Spleen (tissue), 11 donors: ENCODE measurements around the gene VRK1. TPM values are rescaled to one million over a fixed set of nuclear protein-coding genes. Genes with fewer than 3 reads are reported as not detected.

Experiments used
- DNase-seq: peaks from one replicate; pipeline ENCODE4 v3.0.0-alpha.2; 2020
- H3K27ac ChIP-seq, 8 donors: fragments of 200-600 bp; sonication (generic) in 7 of 8; 1 replicate in 4 of 8; 2 replicates in 4 of 8; pipeline versions ENCODE4 v1.5.0 to v1.8.0; 2016 to 2021; ENCODE audit warnings: inconsistent platforms in 4 of 8, mild to moderate bottlenecking in 4 of 8, moderate library complexity in 1 of 8
- H3K27me3 ChIP-seq, 7 donors: fragments of 200-600 bp; sonication (generic) in 6 of 7; replicated peaks in 1 of 7; 1 replicate in 4 of 7; 2 replicates in 3 of 7; pipeline versions ENCODE4 v1.5.0 to v1.8.0; 2016 to 2021; ENCODE audit warnings: inconsistent platforms in 3 of 7, mild to moderate bottlenecking in 1 of 7
- H3K36me3 ChIP-seq, 6 donors: fragments of 200-600 bp; sonication (generic) in 5 of 6; 1 replicate in 4 of 6; 2 replicates in 2 of 6; pipeline versions ENCODE4 v1.5.0 to v1.8.0; 2016 to 2021; ENCODE audit warnings: inconsistent platforms in 2 of 6
- H3K4me1 ChIP-seq, 6 donors: fragments of 200-600 bp; sonication (generic) in 5 of 6; 1 replicate in 3 of 6; 2 replicates in 3 of 6; pipeline versions ENCODE4 v1.5.0 to v1.8.0; 2016 to 2021; ENCODE audit warnings: inconsistent platforms in 3 of 6
- H3K4me3 ChIP-seq, 8 donors: fragments of 200-600 bp; sonication (generic) in 7 of 8; 1 replicate in 4 of 8; 2 replicates in 4 of 8; pipeline versions ENCODE4 v1.5.0 to v1.8.0; 2016 to 2021; ENCODE audit warnings: inconsistent platforms in 4 of 8, mild to moderate bottlenecking in 4 of 8, moderate library complexity in 2 of 8
- H3K9me3 ChIP-seq, 8 donors: fragments of 200-600 bp; sonication (generic) in 7 of 8; 1 replicate in 4 of 8; 2 replicates in 4 of 8; pipeline versions ENCODE4 v1.5.0 to v1.8.0; 2016 to 2021; ENCODE audit warnings: inconsistent platforms in 4 of 8
- CTCF ChIP-seq, 11 experiments: fragments of 200-600 bp in 7 of 11; fragments of 450-650 bp in 4 of 11; sonication (generic) in 4 of 11; IDR thresholded peaks in 8 of 11; conservative IDR thresholded peaks in 3 of 11; 1 replicate in 7 of 11; 2 replicates in 4 of 11; pipeline versions ENCODE4 v1.4.0 to v1.8.0; 2016 to 2021; ENCODE audit warnings: antibody characterized with exemption in 11 of 11, inconsistent platforms in 4 of 11, mild to moderate bottlenecking in 1 of 11
- POLR2A ChIP-seq, 3 donors: fragments of 450-650 bp; IDR thresholded peaks; one replicate each; pipeline ENCODE4 v1.5.1; 2017; ENCODE audit warnings: antibody characterized with exemption in 3 of 3, mild to moderate bottlenecking in 1 of 3
- POLR2AphosphoS5 ChIP-seq, 3 donors: sonication (generic); formaldehyde crosslinking; IDR thresholded peaks; one replicate each; pipeline ENCODE4 v1.5.1; 2017; ENCODE audit warnings: antibody characterized with exemption in 3 of 3
- WGBS, 5 donors: extraction: QIAGEN DNeasy Blood & Tissue Kit in 3 of 5; methylation state at CpG; one replicate each; pipeline versions ENCODE4 v1.1.5 to v1.1.7; 2013 to 2018; 5-methylcytosine and 5-hydroxymethylcytosine counted together
- intact Hi-C: fragments of 100-400 bp; cut with DNase I; formaldehyde crosslinking; loops from one replicate; pipeline ENCODE4 v1.15.0; 2023; ENCODE audit warnings: low total_unique reads
- polyA plus RNA-seq, 3 donors: library from polyadenylated mRNA; stranded (reverse); fragments of 200-250 nt; gene quantifications; one replicate each; pipeline ENCODE4 v1.2.1, GENCODE V29; 2013
- total RNA-seq, 7 donors: library from RNA; depleted of rRNA in 3 of 7; stranded (reverse); fragments of >200 nt in 3 of 7; fragmentation: NEBNext Ultra II Directional in 4 of 7; extraction: Animal tissue kit (Norgen Biotek cat#: 25700) in 4 of 7; gene quantifications; one replicate each; pipeline versions ENCODE4 v1.1.0 to v1.2.1, GENCODE V29; 2016 to 2021
- donor health status: healthy with polysubstance abuse.
- donor health status: DM: no; HTN: no; CAD: no; lungs with moderate emphysema.
- donor health status: DM: no; HTN: no; CAD: no.
- donor health status: Bipolar disorder and iron deficiency.
- donor health status: healthy.
- donor health status: DM: no; HTN: no; CAD: no.
- donor health status: DM: yes; HTN: yes; CAD: no.

VRK1 gene
- total and polyA plus RNA-seq, 10 donors: 16.1 to 48.5 (median 29.4) TPM

GRCh38 chr14:96802963-96803362 lies 5.8 kb downstream of the VRK1 start:
- TF ChIP-seq POLR2A (IDR thresholded peaks at IDR 0.05): no peak
- TF ChIP-seq CTCF (IDR thresholded peaks at IDR 0.05 in 8 of 11, conservative IDR thresholded peaks at IDR 0.05 in 3 of 11): no peak
- TF ChIP-seq POLR2AphosphoS5 (IDR thresholded peaks at IDR 0.05): no peak
- H3K4me3 ChIP-seq: no peak overlapping the region
- H3K36me3 ChIP-seq: no peaks in the 10 kb centered on the region
- WGBS, 5 donors: 96 to 99% (median 98%) methylated on average over 5 of the region's 5 CpGs
- DNase-seq: no peak
- no peak overlapping the region for H3K27ac ChIP-seq
- peaks cover 13 to 87% (median 22%) of the 10 kb centered on the region in 6 donors for H3K4me1 ChIP-seq
- intact Hi-C loops: no loop called here
- H3K9me3 ChIP-seq: no peaks in the 10 kb centered on the region
- H3K27me3 ChIP-seq: no peaks in the 10 kb centered on the region

GRCh38 chr14:96803958-96804357 lies 6.8 kb downstream of the VRK1 start:
- Histone ChIP-seq H3K9me3 (no peaks in the 10 kb centered on the region), H3K36me3 (no peaks in the 10 kb centered on the region), H3K4me3 (peak overlapping the region in 2 of 8 donors; percentile 8 to 33), H3K27me3 (no peaks in the 10 kb centered on the region), H3K27ac (peak overlapping the region in 3 of 8 donors; percentile 10 to 46 (median 16)), H3K4me1 (peaks cover 3 to 77% (median 13%) of the 10 kb centered on the region in 6 donors)
- TF ChIP-seq CTCF (IDR thresholded peaks at IDR 0.05 in 8 of 11, conservative IDR thresholded peaks at IDR 0.05 in 3 of 11) (no peak), POLR2AphosphoS5 (IDR thresholded peaks at IDR 0.05) (no peak), POLR2A (IDR thresholded peaks at IDR 0.05) (no peak)
- 44 to 66% (median 53%) methylated on average over 2 of the region's 2 CpGs for WGBS, 5 donors
- intact Hi-C loops: no loop called here
- no peak for DNase-seq

- no peak for DNase-seq
- WGBS, 5 donors: 80 to 92% (median 88%) methylated on average over 5 of the region's 5 CpGs
Measured at GRCh38 chr14:96804895-96805294, 7.7 kb downstream of the VRK1 start.

GRCh38 chr14:96805956-96806355 lies 8.8 kb downstream of the VRK1 start:
- H3K9me3 ChIP-seq: no peaks in the 10 kb centered on the region
- TF ChIP-seq POLR2AphosphoS5 (IDR thresholded peaks at IDR 0.05) (no peak), CTCF (IDR thresholded peaks at IDR 0.05 in 8 of 11, conservative IDR thresholded peaks at IDR 0.05 in 3 of 11) (no peak), POLR2A (IDR thresholded peaks at IDR 0.05) (no peak)

More at GRCh38 chr14:96804895-96805294, 7.7 kb downstream of the VRK1 start:
- H3K4me3 ChIP-seq: peak overlapping the region in 1 of 8 donors; percentile 33
- peak overlapping the region in 2 of 8 donors; percentile 16 to 46 for H3K27ac ChIP-seq
- no peaks in the 10 kb centered on the region for H3K27me3 ChIP-seq
- TF ChIP-seq POLR2AphosphoS5 (IDR thresholded peaks at IDR 0.05) (no peak), CTCF (IDR thresholded peaks at IDR 0.05 in 8 of 11, conservative IDR thresholded peaks at IDR 0.05 in 3 of 11) (no peak), POLR2A (IDR thresholded peaks at IDR 0.05) (no peak)
- no peaks in the 10 kb centered on the region for H3K9me3 ChIP-seq
- intact Hi-C loops: no loop called here
- H3K36me3 ChIP-seq: no peaks in the 10 kb centered on the region
- peaks cover 0 to 68% (median 10%) of the 10 kb centered on the region in 6 donors for H3K4me1 ChIP-seq

More at GRCh38 chr14:96805956-96806355, 8.8 kb downstream of the VRK1 start:
- no peaks in the 10 kb centered on the region for H3K27me3 ChIP-seq
- peaks cover 0 to 57% (median 10%) of the 10 kb centered on the region in 6 donors for H3K4me1 ChIP-seq
- H3K4me3 ChIP-seq: no peak overlapping the region
- peak overlapping the region in 1 of 8 donors; percentile 54 for H3K27ac ChIP-seq
- H3K36me3 ChIP-seq: no peaks in the 10 kb centered on the region
- WGBS, 5 donors: 83 to 97% (median 92%) methylated on average over 4 of the region's 4 CpGs
- intact Hi-C loops: no loop called here
- DNase-seq: no peak
